D721Med (cell line): ENCODE results near the gene AP5S1.

ENCODE experiments used
- DNase-seq: peaks from one replicate; pipeline ENCODE4 v3.0.0; 2011; ENCODE audit warnings: low spot score; ENCODE audit not compliant: insufficient read length
- FAIRE-seq: peaks from 2 replicates; lab custom pipeline; 2011; peaks lifted over from hg19 to GRCh38; lab: Jason Lieb, UNC
- CTCF ChIP-seq: IDR thresholded peaks from 2 replicates; pipeline ENCODE4 v1.5.1; 2012; ENCODE audit warnings: mild to moderate bottlenecking, control low read depth; ENCODE audit not compliant: insufficient read depth; ENCODE audit errors: missing control alignments

AP5S1 gene

GRCh38 chr20:3869839-3870634 lies 49.7 kb downstream of the AP5S1 start:
- DNase-seq (no peak), FAIRE-seq (no peak)
- no peak for TF ChIP-seq CTCF

GRCh38 chr20:3871550-3872265 lies 51.4 kb downstream of the AP5S1 start:
- peak; percentile 37 for DNase-seq
- no peak for FAIRE-seq

GRCh38 chr20:3873507-3873906 lies 53.2 kb downstream of the AP5S1 start:
- DNase-seq, result no peak
- TF ChIP-seq CTCF, result no peak
- no peak for FAIRE-seq

More at GRCh38 chr20:3871550-3872265, 51.4 kb downstream of the AP5S1 start:
- TF ChIP-seq CTCF, result no peak

- TF ChIP-seq CTCF, result no peak
- DNase-seq, result no peak
- FAIRE-seq, result no peak
Observed at GRCh38 chr20:3874194-3874844, 54.0 kb downstream of the AP5S1 start.

GRCh38 chr20:3875378-3875974 lies 55.1 kb downstream of the AP5S1 start:
- DNase-seq (no peak), FAIRE-seq (no peak)
- no peak for TF ChIP-seq CTCF

GRCh38 chr20:3876000-3876399 lies 55.7 kb downstream of the AP5S1 start:
- TF ChIP-seq CTCF, result no peak
- FAIRE-seq (no peak), DNase-seq (no peak)
